22Rv1 (cell line): ENCODE measurements around the gene GNA15.

Experiments
- H3K27ac ChIP-seq: fragments of 450-650 bp; 2 replicates; pipeline ENCODE4 v1.5.1; 2017
- ZFX ChIP-seq: fragments of 450-650 bp; IDR thresholded peaks from 2 replicates; pipeline ENCODE4 v1.6.1; 2017; ENCODE audit warnings: antibody characterized with exemption, borderline replicate concordance
- TF ChIP-seq, protein P1 (sequence below): fragments of 450-650 bp; IDR thresholded peaks from 2 replicates; pipeline ENCODE4 v1.5.1; 2017; ENCODE audit warnings: mild to moderate bottlenecking

GNA15 gene

GRCh38 chr19:3137119-3137518 lies 1.3 kb downstream of the GNA15 start:
- H3K27ac ChIP-seq: no peak overlapping the region
- TF ChIP-seq, protein P1, sequence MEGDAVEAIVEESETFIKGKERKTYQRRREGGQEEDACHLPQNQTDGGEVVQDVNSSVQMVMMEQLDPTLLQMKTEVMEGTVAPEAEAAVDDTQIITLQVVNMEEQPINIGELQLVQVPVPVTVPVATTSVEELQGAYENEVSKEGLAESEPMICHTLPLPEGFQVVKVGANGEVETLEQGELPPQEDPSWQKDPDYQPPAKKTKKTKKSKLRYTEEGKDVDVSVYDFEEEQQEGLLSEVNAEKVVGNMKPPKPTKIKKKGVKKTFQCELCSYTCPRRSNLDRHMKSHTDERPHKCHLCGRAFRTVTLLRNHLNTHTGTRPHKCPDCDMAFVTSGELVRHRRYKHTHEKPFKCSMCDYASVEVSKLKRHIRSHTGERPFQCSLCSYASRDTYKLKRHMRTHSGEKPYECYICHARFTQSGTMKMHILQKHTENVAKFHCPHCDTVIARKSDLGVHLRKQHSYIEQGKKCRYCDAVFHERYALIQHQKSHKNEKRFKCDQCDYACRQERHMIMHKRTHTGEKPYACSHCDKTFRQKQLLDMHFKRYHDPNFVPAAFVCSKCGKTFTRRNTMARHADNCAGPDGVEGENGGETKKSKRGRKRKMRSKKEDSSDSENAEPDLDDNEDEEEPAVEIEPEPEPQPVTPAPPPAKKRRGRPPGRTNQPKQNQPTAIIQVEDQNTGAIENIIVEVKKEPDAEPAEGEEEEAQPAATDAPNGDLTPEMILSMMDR: no peak
- TF ChIP-seq ZFX: no peak

DNA sequence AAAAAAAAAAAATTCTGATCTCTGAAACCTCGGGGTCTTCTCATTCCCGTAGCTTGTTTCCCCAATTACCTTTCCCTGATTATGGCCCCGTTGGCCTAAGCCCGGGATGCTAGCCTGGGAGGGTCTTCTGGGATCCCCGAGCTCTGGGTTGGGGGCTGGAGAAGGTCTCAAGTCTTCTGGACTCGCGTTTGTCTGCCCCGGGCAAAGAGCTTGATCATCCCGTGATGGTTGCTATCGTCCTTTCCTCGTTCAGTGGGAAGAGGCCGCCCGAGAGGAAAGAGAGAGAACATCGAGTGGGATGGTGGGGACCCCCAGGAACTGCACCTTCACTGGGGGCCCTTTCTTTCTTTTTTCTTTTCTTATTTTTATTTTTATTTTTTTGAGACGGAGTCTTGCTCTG lies 2.4 kb downstream of the GNA15 start:
- TF ChIP-seq ZFX: no peak
- TF ChIP-seq, protein P1: no peak
- no peak overlapping the region for H3K27ac ChIP-seq

GRCh38 chr19:3140667-3141038 lies 4.8 kb downstream of the GNA15 start:
- H3K27ac ChIP-seq: no peak overlapping the region

DNA sequence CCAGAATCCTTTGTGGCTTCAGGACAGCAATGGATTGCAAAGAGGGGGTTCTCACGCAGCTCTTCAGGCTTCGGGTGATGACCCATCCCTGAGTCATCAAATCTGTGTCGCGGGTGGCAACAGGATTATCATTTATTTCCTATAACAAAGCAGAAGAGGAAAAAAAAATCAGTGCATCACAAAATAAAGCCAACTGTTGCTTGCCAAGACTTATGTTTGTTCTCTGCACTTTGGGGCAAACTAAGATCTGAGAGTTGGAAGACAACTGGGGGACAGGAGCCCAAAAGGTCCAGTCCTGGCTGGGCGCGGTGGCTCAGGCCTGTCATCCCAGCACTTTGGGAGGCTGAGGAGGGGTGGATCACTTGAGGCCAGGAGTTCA lies 6.4 kb downstream of the GNA15 start:
- no peak overlapping the region for H3K27ac ChIP-seq
- no peak for TF ChIP-seq ZFX
- TF ChIP-seq, protein P1: no peak

More at GRCh38 chr19:3140667-3141038, 4.8 kb downstream of the GNA15 start:
- TF ChIP-seq, protein P1: no peak

- H3K27ac ChIP-seq: no peak overlapping the region
These were observed 7.0 kb downstream of the GNA15 start for GRCh38 chr19:3142781-3143337.

DNA sequence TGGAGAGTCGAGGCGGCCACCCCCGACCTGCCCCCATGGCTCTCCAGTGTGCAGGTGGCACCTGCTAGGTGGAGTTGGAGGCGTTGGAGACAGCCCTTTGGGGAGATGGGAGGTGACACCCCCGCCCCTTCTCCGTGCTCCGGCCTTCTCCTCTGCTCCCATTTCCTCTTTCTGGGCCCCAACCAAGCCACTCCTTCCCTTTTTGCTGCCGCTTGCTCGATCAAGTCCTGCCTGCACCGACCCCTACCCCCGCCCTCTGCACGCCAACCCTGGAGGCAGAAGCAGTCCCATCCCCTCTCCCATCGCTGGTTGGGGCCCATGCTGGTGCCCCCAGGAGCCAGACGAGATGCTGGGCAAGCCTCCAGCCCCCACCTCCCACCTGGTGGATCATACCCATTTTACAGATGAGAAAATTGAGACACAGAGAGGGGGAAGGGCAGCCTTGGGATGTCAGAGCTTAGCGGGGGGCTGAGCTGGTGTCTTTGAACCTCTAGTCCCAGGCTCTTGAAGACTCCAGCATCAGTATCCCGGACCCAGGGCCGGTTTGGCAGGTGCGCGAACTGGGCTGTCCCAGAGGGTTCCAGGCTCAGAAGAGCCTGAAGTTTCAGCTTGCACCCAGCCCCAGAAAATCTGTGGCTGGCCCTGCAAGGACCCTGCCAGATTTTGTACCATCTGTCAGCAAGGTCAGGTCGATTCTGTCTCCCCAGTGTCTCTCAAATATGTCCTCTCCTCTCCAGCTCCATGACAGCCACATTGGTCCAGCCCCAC lies 10.3 kb downstream of the GNA15 start:
- H3K27ac ChIP-seq: no peak overlapping the region
- TF ChIP-seq ZFX: no peak
- TF ChIP-seq, protein P1: no peak

More at GRCh38 chr19:3142781-3143337, 7.0 kb downstream of the GNA15 start:
- TF ChIP-seq, protein P1: no peak
- no peak for TF ChIP-seq ZFX

DNA sequence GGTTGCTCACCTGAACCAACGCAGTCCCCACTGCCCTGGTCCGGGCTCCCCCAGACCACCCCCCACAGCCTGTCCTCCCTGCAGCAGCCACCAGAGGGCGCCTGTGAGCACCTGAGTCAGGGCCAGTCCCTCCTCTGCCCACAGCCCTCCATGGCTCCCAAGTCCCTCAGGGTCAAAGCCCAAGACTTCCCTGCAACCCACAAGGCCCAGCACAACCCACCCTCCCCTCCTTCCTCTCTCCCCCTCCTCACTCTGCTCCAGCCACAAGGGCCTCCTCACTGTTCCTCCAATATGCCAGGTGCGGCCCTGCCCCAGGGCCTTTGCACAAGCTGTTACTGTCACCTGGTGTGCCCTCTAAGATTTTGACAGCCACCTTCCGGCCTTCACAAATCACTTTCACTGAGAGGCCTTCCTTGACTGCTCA lies 10.9 kb downstream of the GNA15 start:
- no peak overlapping the region for H3K27ac ChIP-seq
- TF ChIP-seq, protein P1: peak; percentile 82
- no peak for TF ChIP-seq ZFX
